Measurements from ENCODE around the gene PTAR1.

- TF ChIP-seq GATA2 (IDR thresholded peaks at IDR 0.05; ENCODE audit: low read depth, low read length) (no peak), GATA3 (IDR thresholded peaks at IDR 0.05; ENCODE audit: low read depth, low read length) (no peak)
Observed at GRCh38 chr9:69671879-69672595, 87.8 kb downstream of the PTAR1 start, which contains the start of gene APBA1.
